Endothelial cell of hepatic sinusoid (primary cell): ENCODE data around the gene ZMAT2.
"Not testable (repeated sequence)": the region's sequence is repeated elsewhere in the genome, so short reads cannot be mapped to it uniquely, and the experiment has no call there.

Experiments
- in situ Hi-C: cut with HindIII; loops from 2 replicates; pipeline ENCODE4 v1.10.0; 2017; ENCODE audit warnings: low sequenced_read_pairs

Gene ZMAT2

DNA sequence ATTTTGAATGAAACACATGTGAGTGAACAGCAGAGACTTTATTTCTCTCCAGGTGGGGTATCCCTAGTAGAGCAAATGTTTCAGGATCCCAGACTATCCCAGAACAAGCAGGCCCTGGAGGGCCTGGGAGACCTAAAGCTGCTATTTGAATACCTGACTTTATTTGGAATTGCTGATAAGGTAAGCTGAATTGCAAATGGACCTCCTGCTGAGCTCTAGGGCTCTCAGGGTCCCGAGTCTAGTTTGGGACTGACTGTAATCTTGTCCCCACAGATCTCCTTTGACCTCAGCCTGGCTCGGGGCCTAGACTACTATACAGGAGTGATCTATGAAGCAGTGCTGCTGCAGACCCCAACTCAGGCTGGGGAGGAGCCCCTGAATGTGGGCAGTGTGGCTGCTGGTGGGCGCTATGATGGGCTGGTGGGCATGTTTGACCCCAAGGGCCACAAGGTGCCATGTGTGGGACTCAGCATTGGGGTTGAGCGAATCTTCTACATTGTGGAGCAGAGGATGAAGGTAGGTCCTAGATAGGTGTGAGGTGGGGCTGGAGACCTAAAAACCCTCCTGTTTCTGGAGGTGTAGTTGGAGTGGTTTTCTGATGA is 3.3 kb upstream of the ZMAT2 start:
- in situ Hi-C loops = loop anchor here (5.0 kb wide), 1 partner anchor 35 kb away; the partner anchor contains the start of gene WDR55

DNA sequence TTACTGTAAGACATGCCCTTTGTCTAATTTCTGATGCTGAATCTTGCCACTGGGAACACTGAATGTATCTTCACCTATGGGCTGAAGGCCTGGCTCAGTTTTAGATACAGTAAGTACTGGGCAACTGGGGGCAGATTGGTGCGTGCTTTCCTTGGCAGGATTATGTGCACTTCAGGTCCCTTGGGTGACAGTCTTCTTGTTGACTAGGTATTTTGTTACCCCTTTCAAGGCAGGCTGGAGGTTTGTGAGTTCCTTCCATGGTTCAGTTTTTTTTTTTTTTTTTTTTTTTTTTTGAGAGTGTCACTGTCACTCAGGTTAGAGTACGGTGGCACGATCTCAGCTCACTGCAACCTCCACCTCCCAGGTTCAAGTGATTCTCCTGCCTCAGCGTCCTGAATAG is 7.6 kb downstream of the ZMAT2 start:
- in situ Hi-C loops = no loop called here

DNA sequence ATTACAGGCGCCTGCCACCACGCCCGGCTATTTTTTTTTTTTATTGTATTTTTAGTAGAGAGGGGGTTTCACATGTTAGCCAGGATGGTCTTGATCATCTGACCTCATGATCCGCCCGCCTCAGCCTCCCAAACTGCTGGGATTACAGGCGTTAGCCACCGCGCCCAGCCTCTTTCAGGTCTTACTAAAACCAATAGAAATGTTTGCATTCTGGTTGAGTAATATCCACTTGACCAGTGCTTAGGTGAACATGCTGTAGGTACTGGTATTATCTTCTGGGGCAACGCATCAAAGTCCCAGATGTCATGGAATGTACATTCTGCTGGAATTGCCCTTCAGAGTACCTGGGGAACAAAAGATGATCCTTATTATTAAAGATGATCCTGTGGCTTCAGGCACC is 8.5 kb downstream of the ZMAT2 start:
- in situ Hi-C loops = not testable (repeated sequence)

DNA sequence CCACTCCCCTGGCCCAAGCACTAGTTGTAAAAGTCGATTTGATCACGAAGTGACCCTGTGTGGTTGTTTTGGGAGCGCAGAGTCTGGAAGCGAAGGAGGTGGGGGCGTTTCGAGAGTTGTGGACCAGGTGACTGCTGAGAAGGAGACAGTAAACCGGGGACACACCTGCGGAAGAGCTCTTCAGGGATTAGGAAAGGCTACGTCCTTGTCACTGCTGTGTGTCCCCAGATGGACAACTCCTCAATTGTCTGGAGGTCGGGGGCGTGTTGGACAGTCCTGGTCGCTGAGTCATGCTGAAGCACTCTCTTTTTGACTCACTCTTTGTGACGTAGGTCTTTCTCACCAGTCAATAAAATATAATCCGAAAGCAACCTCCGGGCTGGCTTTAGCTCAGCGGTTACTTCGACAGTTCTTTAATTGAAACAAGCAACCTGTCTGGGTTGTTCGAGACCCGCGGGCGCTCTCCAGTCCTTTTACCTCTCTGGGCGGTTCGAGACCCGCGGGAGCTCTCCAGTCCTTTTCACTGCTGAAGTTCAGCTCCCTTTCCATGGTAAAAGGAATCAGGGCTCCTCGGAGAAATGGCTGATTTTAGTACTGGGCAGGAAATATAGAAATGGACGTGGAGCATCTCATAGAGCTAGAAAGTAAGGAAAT is 10.8 kb downstream of the ZMAT2 start:
- in situ Hi-C loops = no loop called here

DNA sequence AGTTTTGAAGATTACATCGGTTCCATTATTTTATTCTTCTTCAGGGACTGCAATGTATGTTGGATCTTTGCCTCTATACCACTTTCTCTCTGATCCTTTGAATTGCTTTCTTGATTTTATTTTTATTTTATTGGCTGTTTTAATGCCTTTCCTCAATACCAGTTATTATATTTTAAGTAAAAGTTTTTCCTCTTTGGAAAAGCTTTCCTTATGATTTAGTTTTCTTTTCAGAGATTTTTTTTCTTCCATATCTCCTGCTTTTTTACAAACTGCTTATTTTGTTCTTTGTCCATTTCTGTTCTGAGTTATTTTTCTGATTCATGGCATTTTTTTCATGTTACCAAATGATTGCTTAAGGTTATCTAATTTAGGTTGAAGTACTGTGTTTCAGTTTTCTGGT is 11.5 kb downstream of the ZMAT2 start:
- in situ Hi-C loops = no loop called here

DNA sequence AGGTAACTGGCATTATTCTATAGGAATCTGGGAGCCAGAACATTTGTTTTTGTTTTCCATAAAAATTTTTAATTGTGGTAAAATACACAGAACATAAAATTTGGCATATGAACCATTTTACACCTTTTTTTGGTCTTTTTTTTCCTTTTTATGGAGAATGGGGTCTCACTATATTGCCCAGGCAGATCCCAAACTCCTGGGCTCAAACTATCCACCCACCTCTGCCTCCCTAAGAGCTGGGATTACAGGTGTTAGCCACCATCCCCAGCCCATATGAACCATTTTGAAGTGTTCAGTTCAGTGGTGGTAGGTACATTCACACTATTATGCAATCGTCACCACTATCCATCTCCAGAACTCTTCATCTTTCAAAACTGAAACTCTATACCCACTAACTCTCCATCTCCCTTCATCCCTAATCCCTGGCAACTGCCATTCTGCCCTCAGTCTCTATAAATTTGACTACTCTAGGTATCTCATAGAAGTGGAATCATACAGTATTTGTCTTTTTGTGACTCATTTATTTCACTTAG is 13.4 kb downstream of the ZMAT2 start:
- in situ Hi-C loops = no loop called here

DNA sequence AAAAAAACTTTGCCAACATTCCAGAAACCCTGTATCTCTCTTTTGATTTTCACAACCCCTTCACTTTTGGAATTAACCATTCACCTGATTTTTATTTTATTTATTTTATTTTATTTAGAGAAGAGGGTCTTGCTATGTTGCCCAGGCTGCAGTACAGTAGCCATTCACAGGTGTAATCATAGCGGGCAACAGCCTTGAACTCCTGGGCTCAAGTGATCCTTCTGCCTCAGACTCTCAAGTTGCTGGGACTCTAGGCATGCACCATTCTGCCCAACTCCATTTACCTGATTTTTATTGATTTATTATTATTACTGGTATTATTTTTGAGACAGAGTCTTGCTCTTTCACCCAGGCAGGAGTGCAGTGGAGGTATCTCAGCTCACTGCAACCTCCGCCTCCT is 16.0 kb downstream of the ZMAT2 start:
- in situ Hi-C loops = not testable (repeated sequence)

DNA sequence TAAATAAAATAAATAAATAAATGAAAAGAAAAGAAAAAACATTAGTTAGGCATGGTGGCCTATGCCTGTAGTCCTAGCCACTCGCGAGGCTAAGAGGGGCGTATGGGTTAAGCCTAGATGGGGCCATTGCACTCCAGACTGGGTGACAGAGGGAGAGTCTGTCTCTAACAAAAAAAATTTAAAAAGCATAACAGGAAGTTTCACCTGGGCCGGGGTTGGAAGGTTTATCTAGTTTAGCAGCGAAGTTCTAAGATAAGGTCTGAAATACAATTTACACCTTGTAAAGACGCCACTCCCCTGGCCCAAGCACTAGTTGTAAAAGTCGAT is 18.0 kb downstream of the ZMAT2 start:
- in situ Hi-C loops = no loop called here

DNA sequence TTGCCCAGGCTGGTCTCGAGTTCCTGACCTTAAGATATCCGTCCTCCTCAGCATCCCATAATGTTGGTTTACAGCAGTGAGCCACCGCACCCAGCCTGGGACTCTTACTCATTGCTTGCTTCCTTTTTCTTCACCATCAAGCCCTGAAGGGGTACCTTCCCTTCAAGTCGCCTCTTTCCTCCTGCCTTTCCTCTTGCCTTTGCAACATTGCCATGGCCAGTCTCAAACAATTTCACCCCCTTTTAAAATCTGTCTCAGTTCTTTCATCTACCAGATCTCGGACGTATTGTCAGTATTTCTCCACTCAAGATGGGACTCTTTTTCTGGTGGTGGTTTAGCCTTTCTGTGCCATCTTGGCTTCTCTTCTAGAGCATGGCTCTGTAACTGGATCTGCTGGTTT is 20.5 kb downstream of the ZMAT2 start:
- in situ Hi-C loops = not testable (repeated sequence)

DNA sequence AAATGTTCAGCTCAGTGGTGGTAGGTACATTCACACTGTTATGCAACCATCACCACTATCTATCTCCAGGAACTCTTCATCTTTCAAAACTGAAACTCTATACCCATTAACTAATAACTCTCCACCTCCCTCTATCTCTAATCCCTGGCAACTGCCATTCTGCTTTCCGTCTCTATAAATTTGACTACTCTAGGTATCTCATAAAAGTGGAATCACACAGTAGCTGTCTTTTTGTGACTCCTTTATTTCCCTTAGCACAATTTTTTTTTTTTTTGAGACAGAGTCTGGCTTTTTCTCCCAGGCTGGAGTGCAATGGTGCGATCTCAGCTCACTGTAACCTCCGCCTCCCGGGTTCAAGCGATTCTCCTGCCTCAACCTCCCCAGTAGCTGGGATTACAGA is 21.1 kb downstream of the ZMAT2 start:
- in situ Hi-C loops = not testable (repeated sequence)

DNA sequence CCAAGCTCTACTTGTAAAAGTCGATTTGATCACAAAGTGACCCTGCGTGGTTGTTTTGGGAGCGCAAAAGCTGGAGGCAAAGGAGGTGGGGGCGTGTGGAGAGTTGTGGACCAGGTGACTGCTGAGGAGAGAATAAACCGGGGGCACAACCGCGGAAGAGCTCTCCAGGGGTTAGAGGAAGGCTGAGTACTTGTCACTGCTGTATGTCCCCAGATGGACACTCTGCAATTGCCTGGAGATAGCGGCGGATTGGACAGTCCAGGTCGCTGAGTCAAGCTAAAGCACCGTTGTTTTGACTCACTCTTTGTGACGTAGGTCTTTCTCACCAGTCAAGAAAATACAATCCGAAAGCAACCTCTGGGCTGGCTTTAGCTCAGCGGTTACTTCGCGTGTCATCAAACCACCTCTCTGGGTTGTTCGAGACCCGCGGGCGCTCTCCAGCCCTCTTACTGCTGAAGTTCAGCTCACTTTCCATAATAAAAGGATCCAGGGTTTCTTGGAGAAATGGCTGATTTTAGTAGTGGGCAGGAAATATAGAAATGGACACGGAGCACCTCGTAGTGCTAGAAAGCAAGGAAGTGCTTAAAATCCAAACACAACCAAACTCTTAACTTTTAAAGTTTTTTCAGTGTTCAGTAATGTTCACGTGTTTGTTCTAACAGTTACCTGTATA is 25.7 kb downstream of the ZMAT2 start:
- in situ Hi-C loops = no loop called here

DNA sequence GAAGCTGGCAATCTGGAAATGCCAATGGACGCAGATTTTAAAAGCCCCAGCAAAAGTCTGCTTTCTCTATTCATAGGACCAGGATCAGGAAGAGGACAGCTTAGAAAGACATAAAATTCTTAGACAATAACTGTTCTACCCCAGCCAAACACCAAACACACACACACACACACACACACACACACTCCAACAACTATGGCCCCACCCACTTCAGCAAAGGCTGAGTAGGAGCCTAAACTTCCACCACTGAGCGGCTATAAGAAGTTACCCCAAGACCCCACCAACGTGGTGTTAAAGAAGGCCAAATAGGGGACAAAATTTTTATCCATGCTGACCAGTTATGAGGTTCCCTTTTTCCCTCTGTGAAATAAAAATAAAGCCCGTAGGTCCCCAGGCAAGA is 32.9 kb downstream of the ZMAT2 start:
- in situ Hi-C loops = no loop called here

DNA sequence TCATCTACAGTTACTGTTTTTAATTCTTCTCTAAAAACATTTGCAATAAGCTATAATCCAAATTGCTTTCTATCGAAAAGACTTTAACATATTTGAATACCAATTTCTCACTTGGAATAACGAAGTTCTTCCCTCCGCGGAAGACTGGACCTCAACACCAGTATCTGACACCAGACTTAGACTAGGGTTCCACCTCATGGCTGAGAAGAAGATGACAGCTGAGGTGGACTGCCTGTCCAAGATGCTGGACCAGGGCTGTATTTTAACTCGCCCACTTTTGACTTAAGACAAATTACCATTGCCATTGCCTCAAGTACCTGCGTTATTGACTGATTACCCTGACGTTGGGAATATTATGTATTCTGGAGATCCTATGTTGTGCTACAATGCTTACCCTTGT is 34.1 kb downstream of the ZMAT2 start:
- in situ Hi-C loops = no loop called here

DNA sequence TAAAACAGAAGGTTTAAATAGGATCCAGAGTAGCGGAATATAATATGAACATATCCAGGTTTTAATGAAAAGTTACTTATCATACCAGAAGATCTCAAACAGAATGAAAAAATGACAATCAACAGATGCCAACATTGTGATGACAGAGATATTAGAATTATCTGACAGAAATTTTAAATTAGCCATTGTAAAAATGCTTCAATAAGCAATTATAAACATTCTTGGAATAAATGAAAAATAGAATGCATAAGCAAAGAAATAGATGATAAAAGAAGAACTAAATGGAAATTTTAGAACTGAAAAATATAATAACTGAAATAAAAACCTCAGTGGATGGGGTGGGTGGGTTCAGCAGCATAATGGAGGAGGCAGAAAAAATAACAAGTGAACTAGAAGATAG is 37.2 kb downstream of the ZMAT2 start:
- in situ Hi-C loops = no loop called here

DNA sequence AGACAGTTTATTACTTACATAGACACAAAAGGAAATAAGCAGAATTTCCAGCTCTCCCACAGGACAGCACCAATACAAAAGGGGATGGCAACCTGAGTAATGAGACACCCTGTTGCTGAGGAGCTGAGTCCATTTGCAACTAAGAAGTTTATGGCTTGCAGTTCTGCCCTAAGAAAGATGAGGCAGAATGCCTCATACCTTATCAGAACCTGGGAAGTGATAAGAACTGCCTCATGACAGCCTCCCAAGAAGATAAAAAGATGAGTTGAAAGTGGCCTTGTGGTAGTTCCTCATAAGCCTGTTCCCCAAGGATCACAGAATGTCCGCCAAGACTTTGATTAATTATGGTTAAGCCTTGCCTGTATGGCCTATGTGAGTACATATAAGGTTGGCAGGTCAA is 41.7 kb downstream of the ZMAT2 start:
- in situ Hi-C loops = no loop called here

DNA sequence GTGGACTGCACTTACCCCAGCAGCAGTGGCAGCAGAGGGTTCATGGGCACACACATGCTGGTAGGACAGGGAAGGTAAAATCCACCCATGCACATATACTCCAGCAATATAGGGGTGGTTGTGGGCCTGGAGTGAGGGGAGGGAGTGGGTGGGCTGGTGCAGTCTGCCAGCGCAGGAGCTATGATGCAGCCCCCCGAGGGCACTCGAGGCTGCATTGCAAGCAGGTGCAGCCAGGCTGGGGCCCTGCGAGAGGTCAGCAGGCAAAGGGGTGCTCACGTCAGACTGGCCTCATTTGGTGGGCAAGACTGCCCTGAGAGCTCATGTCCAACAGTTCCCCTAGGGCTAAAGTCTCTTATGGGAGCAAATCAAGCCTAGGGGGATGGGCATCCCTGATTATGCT is 53.3 kb downstream of the ZMAT2 start:
- in situ Hi-C loops = no loop called here
